ENCODE results near the gene NPLOC4. TPM values are rescaled to one million over a fixed set of nuclear protein-coding genes. Genes with fewer than 3 reads are reported as not detected.

NPLOC4 gene
- total RNA-seq, 1 experiment from 2014 or later = 146 TPM

- Mint-ChIP-seq H3K36me3 (ENCODE audit: insufficient read depth, unreplicated experiment) (peaks cover 19% of the 10 kb centered on the region), H3K4me3 (ENCODE audit: low read depth, unreplicated experiment) (no peak overlapping the region), H3K4me1 (ENCODE audit: low read depth, unreplicated experiment) (peaks cover 18% of the 10 kb centered on the region), H3K27ac (ENCODE audit: unreplicated experiment) (no peak overlapping the region), H3K9me3 (ENCODE audit: low read depth, unreplicated experiment) (no peaks in the 10 kb centered on the region), H3K27me3 (ENCODE audit: unreplicated experiment) (no peaks in the 10 kb centered on the region)
- BruUV-seq (replicated peaks) = no TSS peak
- intact Hi-C loops (cut with micrococcal nuclease; ENCODE audit: unreplicated experiment) = no loop called here
- no peak for TF ChIP-seq CTCF (IDR thresholded peaks at IDR 0.05; ENCODE audit: unreplicated experiment)
- no peak for DNase-seq
- CTCF ChIA-PET = interaction anchor here (0.5 kb wide), 1 partner anchor 79 kb away, joined by 3 read pairs; no protein-coding TSS in a partner anchor
Observed at GRCh38 chr17:81660441-81660840, 23.5 kb upstream of the NPLOC4 start.

GRCh38 chr17:81659038-81659437 lies 22.1 kb upstream of the NPLOC4 start:
- no peak for DNase-seq
- TF ChIP-seq CTCF (IDR thresholded peaks at IDR 0.05; ENCODE audit: unreplicated experiment) = no peak
- Mint-ChIP-seq H3K4me3 (ENCODE audit: low read depth, unreplicated experiment) (peak overlapping the region; percentile 50), H3K9me3 (ENCODE audit: low read depth, unreplicated experiment) (no peaks in the 10 kb centered on the region), H3K4me1 (ENCODE audit: low read depth, unreplicated experiment) (peaks cover 18% of the 10 kb centered on the region), H3K27ac (ENCODE audit: unreplicated experiment) (no peak overlapping the region), H3K36me3 (ENCODE audit: insufficient read depth, unreplicated experiment) (peaks cover 11% of the 10 kb centered on the region), H3K27me3 (ENCODE audit: unreplicated experiment) (no peaks in the 10 kb centered on the region)
- CTCF ChIA-PET = no interaction called here
- BruUV-seq (replicated peaks) = no TSS peak
- intact Hi-C loops (cut with micrococcal nuclease; ENCODE audit: unreplicated experiment) = no loop called here

- H3K4me3 Mint-ChIP-seq (ENCODE audit: low read depth, unreplicated experiment) = no peak overlapping the region
- no TSS peak for BruUV-seq (replicated peaks)
- no peak for DNase-seq
- CTCF ChIA-PET = no interaction called here
- H3K27me3 Mint-ChIP-seq (ENCODE audit: unreplicated experiment) = no peaks in the 10 kb centered on the region
- TF ChIP-seq CTCF (IDR thresholded peaks at IDR 0.05; ENCODE audit: unreplicated experiment) = no peak
- peaks cover 13% of the 10 kb centered on the region for H3K36me3 Mint-ChIP-seq (ENCODE audit: insufficient read depth, unreplicated experiment)
- H3K9me3 Mint-ChIP-seq (ENCODE audit: low read depth, unreplicated experiment) = no peaks in the 10 kb centered on the region
- intact Hi-C loops (cut with micrococcal nuclease; ENCODE audit: unreplicated experiment) = no loop called here
- H3K4me1 Mint-ChIP-seq (ENCODE audit: low read depth, unreplicated experiment) = peaks cover 22% of the 10 kb centered on the region
- H3K27ac Mint-ChIP-seq (ENCODE audit: unreplicated experiment) = no peak overlapping the region
Observed at GRCh38 chr17:81656835-81657234, 19.9 kb upstream of the NPLOC4 start.

GRCh38 chr17:81656118-81656743 lies 19.3 kb upstream of the NPLOC4 start, which contains the start of gene PDE6G:
TSS of gene PDE6G (minus strand) at chr17:81656542. CDS start at chr17:81653305, 3,237 bp downstream.
- no peak for DNase-seq
- intact Hi-C loops (cut with micrococcal nuclease; ENCODE audit: unreplicated experiment) = no loop called here
- BruUV-seq (replicated peaks) = no TSS peak
- Mint-ChIP-seq H3K4me1 (ENCODE audit: low read depth, unreplicated experiment) (peaks cover 28% of the 10 kb centered on the region), H3K36me3 (ENCODE audit: insufficient read depth, unreplicated experiment) (peaks cover 16% of the 10 kb centered on the region), H3K27ac (ENCODE audit: unreplicated experiment) (no peak within 1 kb of the TSS), H3K4me3 (ENCODE audit: low read depth, unreplicated experiment) (no peak within 1 kb of the TSS), H3K27me3 (ENCODE audit: unreplicated experiment) (no peaks in the 10 kb centered on the region), H3K9me3 (ENCODE audit: low read depth, unreplicated experiment) (no peaks in the 10 kb centered on the region)
- no peak for TF ChIP-seq CTCF (IDR thresholded peaks at IDR 0.05; ENCODE audit: unreplicated experiment)
- CTCF ChIA-PET = no interaction called here
